ENCODE results near the gene ITGB1.
A peak's percentile ranks its signal among the peaks of the same experiment; 100 is the strongest.
"Not testable (repeated sequence)": the region's sequence is repeated elsewhere in the genome, so short reads cannot be mapped to it uniquely, and the experiment has no call there.

Gene ITGB1

GRCh38 chr10:32901815-32902214, 56.2 kb downstream of the ITGB1 start:
- TF ChIP-seq CTCF (IDR thresholded peaks at IDR 0.05; ENCODE audit: low read depth, low read length) = no peak
- no peak overlapping the region for H3K4me3 ChIP-seq (replicated peaks in 1 of 2; ENCODE audit: low read depth in 2 of 2, low read length in 2 of 2)
- no peak for DNase-seq (ENCODE audit: low read depth in 2 of 2)

- peak in 1 of 2 donors; percentile 47 for DNase-seq (ENCODE audit: low read depth in 2 of 2)
- not testable (repeated sequence) for H3K4me3 ChIP-seq (replicated peaks in 1 of 2; ENCODE audit: low read depth in 2 of 2, low read length in 2 of 2)
Measured at GRCh38 chr10:32895200-32895968, 62.6 kb downstream of the ITGB1 start.

GRCh38 chr10:32893916-32894664, 63.9 kb downstream of the ITGB1 start:
- H3K4me3 ChIP-seq (replicated peaks in 1 of 2; ENCODE audit: low read depth in 2 of 2, low read length in 2 of 2) = no peak overlapping the region
- DNase-seq (ENCODE audit: low read depth in 2 of 2) = no peak
- no peak for TF ChIP-seq CTCF (IDR thresholded peaks at IDR 0.05; ENCODE audit: low read depth, low read length)

- no peak for DNase-seq (ENCODE audit: low read depth in 2 of 2)
- no peak overlapping the region for H3K4me3 ChIP-seq (replicated peaks in 1 of 2; ENCODE audit: low read depth in 2 of 2, low read length in 2 of 2)
- no peak for TF ChIP-seq CTCF (IDR thresholded peaks at IDR 0.05; ENCODE audit: low read depth, low read length)
Measured at GRCh38 chr10:32893434-32893833, 64.6 kb downstream of the ITGB1 start.

- TF ChIP-seq CTCF (IDR thresholded peaks at IDR 0.05; ENCODE audit: low read depth, low read length) = no peak
- H3K4me3 ChIP-seq (replicated peaks in 1 of 2; ENCODE audit: low read depth in 2 of 2, low read length in 2 of 2) = no peak overlapping the region
Measured at GRCh38 chr10:32891261-32891660, 66.8 kb downstream of the ITGB1 start.

GRCh38 chr10:32890444-32890843, 67.6 kb downstream of the ITGB1 start:
- no peak for DNase-seq (ENCODE audit: low read depth in 2 of 2)
- TF ChIP-seq CTCF (IDR thresholded peaks at IDR 0.05; ENCODE audit: low read depth, low read length) = no peak
- no peak overlapping the region for H3K4me3 ChIP-seq (replicated peaks in 1 of 2; ENCODE audit: low read depth in 2 of 2, low read length in 2 of 2)

More at GRCh38 chr10:32891261-32891660, 66.8 kb downstream of the ITGB1 start:
- DNase-seq (ENCODE audit: low read depth in 2 of 2) = no peak

GRCh38 chr10:32889631-32890212, 68.3 kb downstream of the ITGB1 start:
- no peak overlapping the region for H3K4me3 ChIP-seq (replicated peaks in 1 of 2; ENCODE audit: low read depth in 2 of 2, low read length in 2 of 2)
- TF ChIP-seq CTCF (IDR thresholded peaks at IDR 0.05; ENCODE audit: low read depth, low read length) = no peak
- DNase-seq (ENCODE audit: low read depth in 2 of 2) = no peak

Measured in cardiac fibroblast (primary cell).